ENCODE measurements around the gene GABRB3. TPM values are rescaled to one million over a fixed set of nuclear protein-coding genes. Genes with fewer than 3 reads are reported as not detected.
A peak's percentile ranks its signal among the peaks of the same experiment; 100 is the strongest.
"Not testable (repeated sequence)": the region's sequence is repeated elsewhere in the genome, so short reads cannot be mapped to it uniquely, and the experiment has no call there.

GABRB3 gene
- polyA plus RNA-seq, 6 donors from 2014 or later = not detected

- no peak overlapping the region for H3K4me3 Mint-ChIP-seq
- ATAC-seq (ENCODE audit: low read depth in 2 of 2) = no peak
- H3K4me1 Mint-ChIP-seq = no peaks in the 10 kb centered on the region
- H3K36me3 Mint-ChIP-seq = no peaks in the 10 kb centered on the region
- peaks cover 6 to 12% (median 8%) of the 10 kb centered on the region in 7 donors for H3K9me3 Mint-ChIP-seq
- H3K27me3 Mint-ChIP-seq = no peaks in the 10 kb centered on the region
- no peak for DNase-seq
- no peak overlapping the region for H3K27ac Mint-ChIP-seq
Observed at GRCh38 chr15:26724381-26725150, 48.3 kb downstream of the GABRB3 start.

GRCh38 chr15:26722621-26723160 lies 50.2 kb downstream of the GABRB3 start:
- H3K4me1 Mint-ChIP-seq = peaks cover 0 to 2% (median 0%) of the 10 kb centered on the region in 3 donors
- H3K36me3 Mint-ChIP-seq = no peaks in the 10 kb centered on the region
- peaks cover 4 to 18% (median 9%) of the 10 kb centered on the region in 7 donors for H3K9me3 Mint-ChIP-seq
- no peak overlapping the region for H3K27ac Mint-ChIP-seq
- ATAC-seq (ENCODE audit: low read depth in 2 of 2) (no peak), DNase-seq (no peak)
- no peaks in the 10 kb centered on the region for H3K27me3 Mint-ChIP-seq
- no peak overlapping the region for H3K4me3 Mint-ChIP-seq

GRCh38 chr15:26721232-26721967 lies 51.5 kb downstream of the GABRB3 start:
- H3K27me3 Mint-ChIP-seq = no peaks in the 10 kb centered on the region
- H3K36me3 Mint-ChIP-seq = no peaks in the 10 kb centered on the region
- DNase-seq = no peak
- H3K4me3 Mint-ChIP-seq = no peak overlapping the region
- H3K9me3 Mint-ChIP-seq = peaks cover 4 to 24% (median 17%) of the 10 kb centered on the region in 7 donors
- no peak overlapping the region for H3K27ac Mint-ChIP-seq
- no peak for ATAC-seq (ENCODE audit: low read depth in 2 of 2)
- peaks cover 0 to 2% (median 0%) of the 10 kb centered on the region in 3 donors for H3K4me1 Mint-ChIP-seq

GRCh38 chr15:26720546-26720945 lies 52.3 kb downstream of the GABRB3 start:
- Mint-ChIP-seq H3K36me3 (no peaks in the 10 kb centered on the region), H3K27me3 (no peaks in the 10 kb centered on the region), H3K9me3 (peaks cover 4 to 21% (median 17%) of the 10 kb centered on the region in 7 donors), H3K27ac (no peak overlapping the region), H3K4me3 (peak overlapping the region in 1 of 8 donors; percentile 30), H3K4me1 (peaks cover 0 to 2% (median 0%) of the 10 kb centered on the region in 3 donors)
- ATAC-seq (ENCODE audit: low read depth in 2 of 2) (no peak), DNase-seq (no peak)

GRCh38 chr15:26719866-26720265 lies 53.0 kb downstream of the GABRB3 start:
- H3K36me3 Mint-ChIP-seq = not testable (repeated sequence)

GRCh38 chr15:26716069-26716468 lies 56.8 kb downstream of the GABRB3 start:
- H3K27me3 Mint-ChIP-seq = no peaks in the 10 kb centered on the region
- H3K4me1 Mint-ChIP-seq = peaks cover 0 to 2% (median 0%) of the 10 kb centered on the region in 3 donors

More at GRCh38 chr15:26719866-26720265, 53.0 kb downstream of the GABRB3 start:
- ATAC-seq (ENCODE audit: low read depth in 2 of 2); H3K27me3 Mint-ChIP-seq; DNase-seq; H3K4me1 Mint-ChIP-seq; H3K27ac Mint-ChIP-seq; H3K4me3 Mint-ChIP-seq: not testable (repeated sequence)
- H3K9me3 Mint-ChIP-seq = peaks cover 4 to 19% (median 17%) of the 10 kb centered on the region in 7 donors

GRCh38 chr15:26713498-26713897 lies 59.4 kb downstream of the GABRB3 start:
- Mint-ChIP-seq H3K4me1 (no peaks in the 10 kb centered on the region), H3K27me3 (no peaks in the 10 kb centered on the region), H3K36me3 (peaks cover 0 to 11% of the 10 kb centered on the region in 2 donors), H3K27ac (peak overlapping the region in 1 of 6 donors; percentile 39), H3K9me3 (peaks cover 0 to 43% (median 18%) of the 10 kb centered on the region in 7 donors), H3K4me3 (no peak overlapping the region)
- DNase-seq (no peak), ATAC-seq (ENCODE audit: low read depth in 2 of 2) (no peak)

More at GRCh38 chr15:26716069-26716468, 56.8 kb downstream of the GABRB3 start:
- Mint-ChIP-seq H3K27ac (no peak overlapping the region), H3K36me3 (peaks cover 0 to 11% of the 10 kb centered on the region in 2 donors), H3K4me3 (no peak overlapping the region), H3K9me3 (peaks cover 4 to 34% (median 21%) of the 10 kb centered on the region in 7 donors)
- ATAC-seq (ENCODE audit: low read depth in 2 of 2) (no peak), DNase-seq (no peak)

GRCh38 chr15:26712335-26712734 lies 60.5 kb downstream of the GABRB3 start:
- no peak for DNase-seq
- Mint-ChIP-seq H3K27me3 (no peaks in the 10 kb centered on the region), H3K27ac (no peak overlapping the region), H3K4me3 (no peak overlapping the region), H3K9me3 (peaks cover 0 to 38% (median 19%) of the 10 kb centered on the region in 7 donors), H3K36me3 (peaks cover 0 to 11% of the 10 kb centered on the region in 2 donors), H3K4me1 (no peaks in the 10 kb centered on the region)
- ATAC-seq (ENCODE audit: low read depth in 2 of 2) = no peak

- Mint-ChIP-seq H3K27ac (no peak overlapping the region), H3K4me1 (no peaks in the 10 kb centered on the region), H3K4me3 (no peak overlapping the region), H3K27me3 (no peaks in the 10 kb centered on the region), H3K9me3 (peaks cover 0 to 32% (median 15%) of the 10 kb centered on the region in 7 donors), H3K36me3 (peaks cover 0 to 11% of the 10 kb centered on the region in 2 donors)
- ATAC-seq (ENCODE audit: low read depth in 2 of 2) = no peak
- no peak for DNase-seq
Observed at GRCh38 chr15:26711445-26711844, 61.4 kb downstream of the GABRB3 start.

- Mint-ChIP-seq H3K36me3 (no peaks in the 10 kb centered on the region), H3K9me3 (peaks cover 0 to 15% (median 6%) of the 10 kb centered on the region in 7 donors), H3K4me1 (no peaks in the 10 kb centered on the region), H3K27ac (no peak overlapping the region), H3K27me3 (no peaks in the 10 kb centered on the region), H3K4me3 (no peak overlapping the region)
- ATAC-seq (ENCODE audit: low read depth in 2 of 2) (no peak), DNase-seq (no peak)
Observed at GRCh38 chr15:26702381-26702780, 70.5 kb downstream of the GABRB3 start.

GRCh38 chr15:26698555-26698954 lies 74.3 kb downstream of the GABRB3 start:
- Mint-ChIP-seq H3K27me3 (no peaks in the 10 kb centered on the region), H3K4me3 (peak overlapping the region in 1 of 8 donors; percentile 23), H3K4me1 (no peaks in the 10 kb centered on the region), H3K9me3 (peaks cover 6 to 24% (median 15%) of the 10 kb centered on the region in 7 donors), H3K36me3 (no peaks in the 10 kb centered on the region), H3K27ac (no peak overlapping the region)
- ATAC-seq (ENCODE audit: low read depth in 2 of 2) (no peak), DNase-seq (no peak)

- Mint-ChIP-seq H3K9me3 (peaks cover 6 to 30% (median 15%) of the 10 kb centered on the region in 7 donors), H3K4me1 (no peaks in the 10 kb centered on the region), H3K27me3 (no peaks in the 10 kb centered on the region), H3K4me3 (no peak overlapping the region), H3K27ac (no peak overlapping the region), H3K36me3 (no peaks in the 10 kb centered on the region)
- ATAC-seq (ENCODE audit: low read depth in 2 of 2) = no peak
- no peak for DNase-seq
Observed at GRCh38 chr15:26697913-26698312, 75.0 kb downstream of the GABRB3 start.

- ATAC-seq (ENCODE audit: low read depth in 2 of 2) (no peak), DNase-seq (no peak)
- H3K36me3 Mint-ChIP-seq = no peaks in the 10 kb centered on the region
- peaks cover 11 to 27% (median 17%) of the 10 kb centered on the region in 7 donors for H3K9me3 Mint-ChIP-seq
- H3K27ac Mint-ChIP-seq = no peak overlapping the region
- H3K27me3 Mint-ChIP-seq = no peaks in the 10 kb centered on the region
- no peak overlapping the region for H3K4me3 Mint-ChIP-seq
- H3K4me1 Mint-ChIP-seq = no peaks in the 10 kb centered on the region
Observed at GRCh38 chr15:26691249-26691648, 81.6 kb downstream of the GABRB3 start.

Measured in naive B cell (primary cell).